Measurements from ENCODE around the gene FOXP1. TPM values are rescaled to one million over a fixed set of nuclear protein-coding genes. Genes with fewer than 3 reads are reported as not detected.

FOXP1 gene
- total RNA-seq, 1 donor, result 195 TPM

GRCh38 chr3:71450162-71450561 is 133.4 kb downstream of the FOXP1 start:
- H3K79me2 ChIP-seq (ENCODE audit: insufficient read depth, low read length), result peaks cover 90% of the 10 kb centered on the region

DNA sequence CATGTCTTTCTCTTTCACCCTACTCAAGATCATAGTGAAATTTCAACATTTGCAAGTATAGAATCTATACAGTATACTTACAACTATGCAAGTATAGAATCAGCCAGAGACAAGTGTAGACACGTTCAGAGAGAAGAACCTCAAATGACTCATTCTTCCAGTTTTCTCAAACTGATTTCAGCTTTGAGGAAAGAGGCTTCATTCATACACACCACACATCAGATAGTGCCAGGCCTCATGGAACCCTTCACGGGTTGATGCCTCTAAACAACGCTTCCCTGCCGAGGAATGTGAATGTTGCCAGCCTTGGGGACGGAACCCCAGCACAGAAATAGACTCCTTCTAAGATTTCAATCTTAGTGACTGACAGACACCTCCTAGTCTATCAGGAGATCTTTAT is 135.7 kb downstream of the FOXP1 start:
- Histone ChIP-seq H3K4me3 (ENCODE audit: insufficient read depth, low read length) (no peak overlapping the region), H3K27me3 (ENCODE audit: insufficient read depth, low read length) (no peaks in the 10 kb centered on the region), H3K79me2 (ENCODE audit: insufficient read depth, low read length) (peaks cover 85% of the 10 kb centered on the region), H3K36me3 (ENCODE audit: insufficient read depth, low read length) (peaks cover 3% of the 10 kb centered on the region), H3K4me2 (ENCODE audit: insufficient read depth, low read length) (no peak overlapping the region), H3K4me1 (ENCODE audit: insufficient read depth, low read length) (peaks cover 12% of the 10 kb centered on the region), H3K9me3 (ENCODE audit: low read depth, low read length) (no peaks in the 10 kb centered on the region), H3K27ac (ENCODE audit: low read depth, low read length) (no peak overlapping the region), H4K20me1 (ENCODE audit: insufficient read depth, low read length) (peaks cover 9% of the 10 kb centered on the region), H2AFZ (ENCODE audit: low read length) (no peak overlapping the region)
- TF ChIP-seq, protein P1, sequence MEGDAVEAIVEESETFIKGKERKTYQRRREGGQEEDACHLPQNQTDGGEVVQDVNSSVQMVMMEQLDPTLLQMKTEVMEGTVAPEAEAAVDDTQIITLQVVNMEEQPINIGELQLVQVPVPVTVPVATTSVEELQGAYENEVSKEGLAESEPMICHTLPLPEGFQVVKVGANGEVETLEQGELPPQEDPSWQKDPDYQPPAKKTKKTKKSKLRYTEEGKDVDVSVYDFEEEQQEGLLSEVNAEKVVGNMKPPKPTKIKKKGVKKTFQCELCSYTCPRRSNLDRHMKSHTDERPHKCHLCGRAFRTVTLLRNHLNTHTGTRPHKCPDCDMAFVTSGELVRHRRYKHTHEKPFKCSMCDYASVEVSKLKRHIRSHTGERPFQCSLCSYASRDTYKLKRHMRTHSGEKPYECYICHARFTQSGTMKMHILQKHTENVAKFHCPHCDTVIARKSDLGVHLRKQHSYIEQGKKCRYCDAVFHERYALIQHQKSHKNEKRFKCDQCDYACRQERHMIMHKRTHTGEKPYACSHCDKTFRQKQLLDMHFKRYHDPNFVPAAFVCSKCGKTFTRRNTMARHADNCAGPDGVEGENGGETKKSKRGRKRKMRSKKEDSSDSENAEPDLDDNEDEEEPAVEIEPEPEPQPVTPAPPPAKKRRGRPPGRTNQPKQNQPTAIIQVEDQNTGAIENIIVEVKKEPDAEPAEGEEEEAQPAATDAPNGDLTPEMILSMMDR (IDR thresholded peaks at IDR 0.05; ENCODE audit: extremely low read depth, low read depth, low read length), result no peak
- DNase-seq (ENCODE audit: insufficient read length, low spot score, missing footprints), result no peak

More at GRCh38 chr3:71450162-71450561, 133.4 kb downstream of the FOXP1 start:
- DNase-seq (ENCODE audit: insufficient read length, low spot score, missing footprints), result no peak
- Histone ChIP-seq H3K9me3 (ENCODE audit: low read depth, low read length) (no peaks in the 10 kb centered on the region), H3K27me3 (ENCODE audit: insufficient read depth, low read length) (no peaks in the 10 kb centered on the region), H3K27ac (ENCODE audit: low read depth, low read length) (no peak overlapping the region), H3K4me2 (ENCODE audit: insufficient read depth, low read length) (no peak overlapping the region), H3K4me3 (ENCODE audit: insufficient read depth, low read length) (no peak overlapping the region), H2AFZ (ENCODE audit: low read length) (no peak overlapping the region), H4K20me1 (ENCODE audit: insufficient read depth, low read length) (peaks cover 13% of the 10 kb centered on the region), H3K4me1 (ENCODE audit: insufficient read depth, low read length) (no peaks in the 10 kb centered on the region), H3K36me3 (ENCODE audit: insufficient read depth, low read length) (peaks cover 3% of the 10 kb centered on the region)
- TF ChIP-seq, protein P1 (IDR thresholded peaks at IDR 0.05; ENCODE audit: extremely low read depth, low read depth, low read length), result no peak

DNA sequence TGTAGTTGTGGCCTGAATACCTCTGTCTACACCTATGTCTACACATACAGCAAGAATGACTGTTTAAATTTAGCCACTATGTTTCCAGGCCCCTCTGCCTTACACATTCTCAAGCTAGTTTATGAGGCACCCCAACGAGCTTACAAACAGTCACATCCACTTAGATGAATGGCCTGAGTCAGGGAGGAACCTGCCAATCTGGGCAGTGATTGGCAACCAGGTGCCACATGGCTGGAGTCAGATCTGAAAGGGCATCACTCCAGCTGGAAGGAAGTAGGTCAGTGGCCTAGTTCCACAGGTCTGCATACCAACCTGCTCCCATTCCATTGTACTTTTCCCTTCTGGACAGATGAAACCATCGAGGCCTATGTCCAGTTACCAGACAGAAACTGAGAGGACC is 136.3 kb downstream of the FOXP1 start:
- Histone ChIP-seq H3K79me2 (ENCODE audit: insufficient read depth, low read length) (peaks cover 83% of the 10 kb centered on the region), H3K27ac (ENCODE audit: low read depth, low read length) (no peak overlapping the region), H3K36me3 (ENCODE audit: insufficient read depth, low read length) (no peaks in the 10 kb centered on the region), H3K4me3 (ENCODE audit: insufficient read depth, low read length) (no peak overlapping the region), H3K4me2 (ENCODE audit: insufficient read depth, low read length) (no peak overlapping the region), H2AFZ (ENCODE audit: low read length) (no peak overlapping the region), H3K4me1 (ENCODE audit: insufficient read depth, low read length) (peaks cover 12% of the 10 kb centered on the region), H4K20me1 (ENCODE audit: insufficient read depth, low read length) (peaks cover 9% of the 10 kb centered on the region), H3K27me3 (ENCODE audit: insufficient read depth, low read length) (no peaks in the 10 kb centered on the region), H3K9me3 (ENCODE audit: low read depth, low read length) (no peaks in the 10 kb centered on the region)
- DNase-seq (ENCODE audit: insufficient read length, low spot score, missing footprints), result no peak
- TF ChIP-seq, protein P1 (IDR thresholded peaks at IDR 0.05; ENCODE audit: extremely low read depth, low read depth, low read length), result no peak

DNA sequence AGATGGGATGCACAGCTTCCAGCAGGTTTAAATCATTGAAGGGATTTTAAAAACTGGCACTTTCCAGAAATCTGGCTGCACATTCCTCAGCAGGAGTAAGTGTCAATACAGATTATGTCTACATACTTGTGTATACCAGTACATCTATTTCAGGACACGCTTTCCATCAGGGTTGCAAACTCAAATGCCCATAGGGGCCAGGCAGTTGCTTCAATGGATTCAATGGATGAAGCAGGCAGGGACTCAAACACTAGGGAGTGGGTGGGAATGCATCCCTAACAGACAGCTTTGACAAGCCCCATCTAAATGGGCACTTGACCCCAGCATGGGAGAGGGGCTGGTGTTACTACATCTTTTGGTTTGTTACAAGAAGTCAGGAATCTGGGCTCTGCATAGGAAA is 136.8 kb downstream of the FOXP1 start:
- peaks cover 83% of the 10 kb centered on the region for H3K79me2 ChIP-seq (ENCODE audit: insufficient read depth, low read length)
- H3K27ac ChIP-seq (ENCODE audit: low read depth, low read length), result no peak overlapping the region
- no peaks in the 10 kb centered on the region for H3K9me3 ChIP-seq (ENCODE audit: low read depth, low read length)
- H3K4me3 ChIP-seq (ENCODE audit: insufficient read depth, low read length), result no peak overlapping the region
- no peaks in the 10 kb centered on the region for H3K27me3 ChIP-seq (ENCODE audit: insufficient read depth, low read length)
- no peak overlapping the region for H2AFZ ChIP-seq (ENCODE audit: low read length)
- H3K4me1 ChIP-seq (ENCODE audit: insufficient read depth, low read length), result peaks cover 12% of the 10 kb centered on the region
- TF ChIP-seq, protein P1 (IDR thresholded peaks at IDR 0.05; ENCODE audit: extremely low read depth, low read depth, low read length), result no peak
- H4K20me1 ChIP-seq (ENCODE audit: insufficient read depth, low read length), result peaks cover 9% of the 10 kb centered on the region
- no peaks in the 10 kb centered on the region for H3K36me3 ChIP-seq (ENCODE audit: insufficient read depth, low read length)
- no peak for DNase-seq (ENCODE audit: insufficient read length, low spot score, missing footprints)
- no peak overlapping the region for H3K4me2 ChIP-seq (ENCODE audit: insufficient read depth, low read length)
